GM19452 (cell line): ENCODE results near the gene RNASEH2C.
"Not testable (repeated sequence)": the region's sequence is repeated elsewhere in the genome, so short reads cannot be mapped to it uniquely, and the experiment has no call there.

ENCODE experiments used
- ATAC-seq: cut with Tn5 transposase; IDR thresholded peaks from one replicate; pipeline ENCODE4 v1.9.1; 2021; ENCODE audit not compliant: unreplicated experiment

Gene RNASEH2C

GRCh38 chr11:65720211-65720934 is at the start of gene RNASEH2C:
Gene RNASEH2C, minus strand, starts transcription at chr11:65720798. Its CDS starts 40 bp downstream, at chr11:65720758.
- ATAC-seq: peak; percentile 73

- not testable (repeated sequence) for ATAC-seq
These were observed 47.2 kb upstream of the RNASEH2C start for GRCh38 chr11:65767806-65768205.

DNA sequence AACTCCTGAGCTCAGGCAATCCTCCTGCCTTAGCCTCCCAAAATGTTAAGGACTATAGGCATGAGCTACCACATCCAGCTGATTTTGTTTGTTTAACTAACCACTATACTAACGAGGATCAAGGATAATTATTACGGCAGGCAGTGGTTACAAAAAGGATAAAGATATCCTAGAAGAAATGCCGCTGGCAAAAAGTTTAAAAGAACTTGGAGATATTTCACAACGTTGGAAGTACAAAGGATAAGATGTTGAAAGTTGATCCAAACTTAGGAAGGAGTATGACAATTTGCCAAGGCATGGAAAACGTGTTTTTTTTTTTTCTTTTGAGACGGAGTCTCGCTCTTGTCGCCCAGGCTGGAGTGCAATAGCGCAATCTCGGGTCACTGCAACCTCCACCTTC is 46.8 kb upstream of the RNASEH2C start:
- ATAC-seq: no peak

DNA sequence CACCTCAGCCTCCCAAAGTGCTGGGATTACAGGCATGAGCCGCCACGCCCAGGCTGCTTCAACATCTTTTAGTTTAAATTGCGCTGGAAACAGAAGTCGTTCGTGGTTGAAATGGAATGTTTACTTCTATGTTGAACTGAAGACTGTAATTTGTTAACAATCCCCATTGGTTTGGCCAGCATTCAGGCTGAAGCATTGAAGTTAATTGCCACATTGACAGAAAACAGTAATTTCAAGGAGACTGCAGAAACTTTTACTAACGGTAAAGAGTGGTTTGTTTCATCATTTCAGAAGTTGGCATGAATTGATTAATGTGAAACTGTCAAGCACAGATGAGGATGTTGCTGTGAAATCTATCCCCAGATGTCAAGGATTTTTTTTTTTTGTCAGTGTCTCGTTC is 45.9 kb upstream of the RNASEH2C start:
- no peak for ATAC-seq

DNA sequence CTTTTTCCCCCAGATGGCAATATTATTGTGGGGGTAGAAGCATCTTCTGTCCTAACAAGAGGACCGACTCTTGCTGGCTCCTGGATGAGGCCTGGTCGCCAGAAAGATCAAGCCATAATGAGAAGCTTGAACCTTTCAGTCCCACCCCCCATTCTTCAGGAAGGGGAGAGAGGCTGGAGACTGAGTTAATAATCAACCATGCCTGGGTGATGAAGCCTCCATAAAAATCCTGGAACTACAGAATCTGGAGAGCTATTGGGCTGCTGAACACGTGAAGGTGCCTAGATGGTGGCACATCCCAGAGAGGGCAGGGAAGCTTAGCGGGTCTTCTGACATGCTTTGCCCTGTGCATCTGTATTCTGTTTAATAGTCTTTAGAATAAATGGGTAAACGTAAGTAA is 43.8 kb upstream of the RNASEH2C start:
- ATAC-seq: no peak

DNA sequence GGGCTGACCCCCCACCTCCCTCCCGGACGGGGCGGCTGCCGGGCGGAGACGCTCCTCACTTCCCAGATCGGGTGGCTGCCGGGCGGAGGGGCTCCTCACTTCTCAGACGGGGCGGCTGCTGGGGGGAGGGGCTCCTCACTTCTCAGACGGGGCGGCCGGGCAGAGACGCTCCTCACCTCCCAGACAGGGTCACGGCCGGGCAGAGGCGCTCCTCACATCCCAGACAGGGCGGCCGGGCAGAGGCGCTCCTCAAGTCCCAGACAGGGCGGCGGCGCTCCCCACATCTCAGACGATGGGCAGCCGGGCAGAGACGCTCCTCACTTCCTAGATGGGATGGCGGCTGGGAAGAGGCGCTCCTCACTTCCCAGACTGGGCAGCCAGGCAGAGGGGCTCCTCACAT is 42.2 kb upstream of the RNASEH2C start:
- not testable (repeated sequence) for ATAC-seq

- not testable (repeated sequence) for ATAC-seq
These were observed 41.6 kb upstream of the RNASEH2C start for GRCh38 chr11:65762169-65762568.

GRCh38 chr11:65745049-65745448 is 24.5 kb upstream of the RNASEH2C start:
- no peak for ATAC-seq

DNA sequence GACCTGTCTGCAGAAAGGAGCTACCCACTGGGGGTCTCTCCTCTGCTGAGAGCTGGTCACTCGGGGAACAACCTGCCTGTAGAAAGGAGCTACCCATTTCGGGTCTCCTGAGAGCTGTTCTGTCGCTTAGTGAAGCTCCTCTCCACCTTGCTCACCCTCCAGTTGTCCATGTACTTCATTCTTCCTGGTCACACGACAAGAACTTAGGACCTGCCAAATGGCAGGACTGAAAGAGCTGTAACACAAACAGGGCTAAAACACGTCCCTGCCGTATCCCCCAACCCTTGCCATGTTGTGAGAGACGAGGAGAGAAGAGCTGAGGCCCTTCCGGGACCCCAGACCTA is 24.1 kb upstream of the RNASEH2C start:
- no peak for ATAC-seq

DNA sequence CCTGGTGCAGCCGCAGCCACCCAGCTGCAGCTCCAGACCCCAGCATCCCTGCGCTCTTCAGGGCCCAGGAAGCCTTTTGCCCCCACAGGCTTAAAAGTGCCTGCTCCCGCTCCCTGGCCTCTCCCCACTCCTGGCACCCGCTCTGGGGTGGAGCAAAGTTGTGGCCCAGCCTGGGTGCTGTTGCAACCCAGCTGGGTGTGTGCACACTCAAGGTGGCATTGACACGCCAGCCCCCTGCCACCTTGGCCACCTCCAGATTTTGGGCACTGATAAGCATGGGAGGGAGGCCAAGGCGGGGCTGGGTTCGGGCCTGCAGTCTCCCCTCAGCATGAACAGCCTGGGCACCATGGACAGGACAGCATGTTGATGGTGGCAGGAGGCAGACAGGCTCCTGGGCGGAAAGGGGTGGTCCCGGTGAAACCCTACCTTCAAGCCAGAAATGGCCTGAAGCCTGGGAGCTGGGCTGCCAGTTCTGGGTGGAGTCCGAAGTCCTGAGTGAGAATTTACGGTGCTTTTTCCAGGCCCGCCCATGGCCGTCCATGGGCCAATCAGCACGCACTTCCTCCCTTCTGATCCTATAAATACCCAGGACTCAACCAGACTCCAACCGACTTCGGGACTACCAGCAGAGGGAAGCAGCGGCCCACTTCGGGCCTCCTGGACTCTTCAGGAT is 23.6 kb upstream of the RNASEH2C start:
- no peak for ATAC-seq

DNA sequence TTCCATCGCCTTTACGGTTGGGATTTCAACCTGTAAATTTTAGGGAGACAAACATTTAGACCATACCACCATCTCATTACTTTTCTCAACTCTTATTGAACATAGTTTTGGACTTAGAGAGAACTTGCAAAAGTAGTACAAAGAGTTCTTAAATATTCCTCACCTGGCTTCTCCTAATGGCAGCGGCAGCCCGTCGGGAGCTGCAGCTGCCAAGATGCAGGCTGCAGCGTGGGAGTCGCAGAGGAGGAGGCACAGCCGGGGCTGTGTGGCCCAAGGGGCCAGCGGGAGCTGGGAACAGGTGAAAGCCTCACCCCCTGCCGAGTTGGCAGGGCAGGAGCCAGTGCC is 23.1 kb upstream of the RNASEH2C start:
- ATAC-seq: no peak

DNA sequence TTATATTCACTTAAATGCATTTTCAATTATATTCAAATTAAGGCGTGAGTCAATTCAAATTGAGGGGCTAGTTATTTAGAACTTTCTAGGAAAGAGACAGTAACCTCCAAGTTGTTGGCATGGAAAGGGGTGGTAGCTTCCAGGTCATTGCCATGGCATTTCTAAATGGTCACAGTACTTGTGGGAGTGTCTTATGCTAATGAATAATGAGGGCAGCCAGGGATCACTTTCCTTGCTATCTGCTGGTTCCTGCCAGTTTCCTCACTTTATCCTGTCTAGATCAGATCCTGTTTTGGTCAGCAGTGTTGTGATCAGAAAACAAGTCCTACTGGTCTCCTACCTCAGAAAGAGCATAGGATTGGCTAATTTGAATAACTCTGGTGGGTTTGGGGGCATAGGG is 21.8 kb upstream of the RNASEH2C start:
- ATAC-seq: no peak

GRCh38 chr11:65741185-65741584 is 20.6 kb upstream of the RNASEH2C start:
- no peak for ATAC-seq

GRCh38 chr11:65739022-65739421 is 18.4 kb upstream of the RNASEH2C start:
- no peak for ATAC-seq

- ATAC-seq: no peak
These were observed 16.2 kb upstream of the RNASEH2C start for GRCh38 chr11:65736810-65737209.

GRCh38 chr11:65735111-65735510 is 14.5 kb upstream of the RNASEH2C start:
- not testable (repeated sequence) for ATAC-seq

DNA sequence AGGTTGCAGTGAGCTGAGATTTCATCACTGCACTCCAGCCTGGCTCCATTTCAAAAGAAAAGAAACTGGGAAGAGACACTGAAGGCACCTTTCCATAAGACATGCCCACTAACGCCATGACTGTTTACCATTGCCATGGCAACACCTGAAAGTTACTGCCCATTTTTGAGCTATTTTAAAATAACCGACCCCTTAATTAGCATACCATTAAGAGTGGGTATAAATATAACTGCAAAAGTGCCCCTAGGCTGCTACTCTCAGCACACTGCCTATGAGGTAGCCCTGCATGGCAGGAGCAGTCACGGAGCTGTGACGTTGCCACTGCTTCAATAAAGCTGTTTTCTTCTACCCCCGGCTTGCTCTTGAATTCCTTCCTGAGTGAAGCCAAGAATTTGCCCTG is 9.9 kb upstream of the RNASEH2C start:
- ATAC-seq: no peak

GRCh38 chr11:65727865-65728264 is 7.3 kb upstream of the RNASEH2C start:
- ATAC-seq: no peak

DNA sequence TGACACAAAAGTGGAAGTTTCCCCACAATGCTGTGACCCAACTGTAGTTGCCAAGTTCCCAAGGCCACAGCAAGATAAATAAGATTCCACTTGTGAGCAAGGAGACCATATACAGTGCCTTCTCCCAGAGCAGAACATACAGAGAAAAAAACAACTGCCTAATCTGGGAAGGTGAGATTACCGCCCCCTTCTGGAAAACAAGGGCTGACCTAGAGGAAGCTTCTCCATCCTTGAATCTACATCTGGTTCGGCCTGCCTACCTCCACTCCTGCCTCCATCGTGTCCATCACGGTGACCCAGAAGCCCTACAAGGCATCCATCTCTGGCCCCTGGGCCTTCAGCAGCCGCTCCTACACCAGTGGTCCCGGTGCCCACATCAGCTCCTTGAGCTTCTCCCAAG is 6.1 kb upstream of the RNASEH2C start:
- ATAC-seq: no peak

DNA sequence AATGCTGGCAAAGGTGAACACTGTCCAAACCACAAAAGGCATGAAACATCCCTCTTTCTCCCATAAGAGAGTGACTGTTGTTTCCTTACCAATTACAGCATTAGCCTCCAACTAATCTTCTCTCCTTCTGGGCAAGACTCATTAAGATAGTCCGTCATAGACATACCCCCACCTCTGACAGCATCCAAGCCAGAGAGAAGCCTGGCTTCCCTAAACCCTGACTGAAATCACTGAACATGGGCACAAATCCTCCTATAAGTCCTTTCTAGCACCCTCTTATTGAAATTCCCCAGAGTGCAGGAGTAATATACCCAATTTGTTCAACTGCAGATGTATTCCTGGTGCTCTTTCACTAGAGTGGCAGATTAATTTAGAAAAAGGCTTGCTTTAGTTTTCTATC is 1.7 kb upstream of the RNASEH2C start:
- no peak for ATAC-seq

- no peak for ATAC-seq
These were observed 757 bp downstream of the RNASEH2C start for GRCh38 chr11:65719871-65720210.

GRCh38 chr11:65718964-65719492 is 1.6 kb downstream of the RNASEH2C start:
- no peak for ATAC-seq

GRCh38 chr11:65718531-65718930 is 2.1 kb downstream of the RNASEH2C start:
- no peak for ATAC-seq
